HEK293T (cell line): ENCODE measurements around the gene C9.
"Not testable (repeated sequence)": the region's sequence is repeated elsewhere in the genome, so short reads cannot be mapped to it uniquely, and the experiment has no call there.

Source experiments
- CTCF ChIA-PET: fragments of 350-600 bp; formaldehyde crosslinking; extraction: SDS; loops from one replicate; lab custom pipeline; 2021; ENCODE audit warnings: antibody characterized with exemption, inconsistent platforms; lab: Yijun Ruan, JAX
- POLR2A ChIA-PET: fragments of 350-600 bp; formaldehyde crosslinking; extraction: SDS; loops from one replicate; lab custom pipeline; 2020; ENCODE audit warnings: antibody characterized with exemption, inconsistent platforms; lab: Yijun Ruan, JAX
- DNase-seq: peaks from one replicate; pipeline ENCODE4 v3.0.0; 2012; ENCODE audit warnings: mixed read lengths; ENCODE audit errors: extremely low spot score
- ARNT ChIP-seq: fragments of 450-650 bp; IDR thresholded peaks from 2 replicates; pipeline ENCODE4 v1.6.1; 2017; ENCODE audit warnings: mild to moderate bottlenecking
- BHLHE40 ChIP-seq: fragments of 450-650 bp; IDR thresholded peaks from 2 replicates; pipeline ENCODE4 v1.6.1; 2016; ENCODE audit warnings: mild to moderate bottlenecking, moderate library complexity, borderline replicate concordance
- CTBP1 ChIP-seq: fragments of 450-650 bp; IDR thresholded peaks from 2 replicates; pipeline ENCODE4 v1.6.1; 2016; ENCODE audit warnings: borderline replicate concordance
- ELF4 ChIP-seq: fragments of 450-650 bp; IDR thresholded peaks from 2 replicates; pipeline ENCODE4 v1.6.1; 2017; ENCODE audit warnings: antibody characterized with exemption
- FOXA1 ChIP-seq: fragments of 450-650 bp; IDR thresholded peaks from 2 replicates; pipeline ENCODE4 v1.6.1; 2016; ENCODE audit warnings: mild to moderate bottlenecking
- FOXK2 ChIP-seq: fragments of 450-650 bp; IDR thresholded peaks from 2 replicates; pipeline ENCODE4 v1.6.1; 2016; ENCODE audit warnings: mild to moderate bottlenecking
- FOXM1 ChIP-seq: fragments of 450-650 bp; IDR thresholded peaks from 2 replicates; pipeline ENCODE4 v1.6.1; 2017; ENCODE audit warnings: mild to moderate bottlenecking, borderline replicate concordance
- HDGF ChIP-seq: fragments of 450-650 bp; IDR thresholded peaks from 2 replicates; pipeline ENCODE4 v1.6.1; 2017; ENCODE audit warnings: antibody characterized with exemption, borderline replicate concordance
- L3MBTL2 ChIP-seq: fragments of 450-650 bp; conservative IDR thresholded peaks from 2 replicates; pipeline ENCODE4 v1.6.1; 2016; ENCODE audit warnings: mild to moderate bottlenecking
- LEF1 ChIP-seq: fragments of 450-650 bp; IDR thresholded peaks from 2 replicates; pipeline ENCODE4 v1.6.1; 2017; ENCODE audit warnings: mild to moderate bottlenecking, borderline replicate concordance
- NFRKB ChIP-seq: fragments of 450-650 bp; IDR thresholded peaks from 2 replicates; pipeline ENCODE4 v1.6.1; 2016; ENCODE audit warnings: mild to moderate bottlenecking, moderate library complexity
- PKNOX1 ChIP-seq: fragments of 450-650 bp; IDR thresholded peaks from 2 replicates; pipeline ENCODE4 v1.6.1; 2016
- SP1 ChIP-seq: fragments of 450-650 bp; IDR thresholded peaks from 2 replicates; pipeline ENCODE4 v1.6.1; 2017
- SUZ12 ChIP-seq: fragments of 450-650 bp; IDR thresholded peaks from 2 replicates; pipeline ENCODE4 v1.6.1; 2016; ENCODE audit warnings: mild to moderate bottlenecking
- TARDBP ChIP-seq: fragments of 450-650 bp; IDR thresholded peaks from 2 replicates; pipeline ENCODE4 v1.6.1; 2016
- ZNF384 ChIP-seq: fragments of 450-650 bp; IDR thresholded peaks from 2 replicates; pipeline ENCODE4 v1.6.1; 2016

Gene C9

GRCh38 chr5:39240750-39241149 lies 123.5 kb downstream of the C9 start:
- CTCF ChIA-PET = no interaction called here
- POLR2A ChIA-PET = no interaction called here
- no peak for DNase-seq
- TF ChIP-seq L3MBTL2 (no peak), BHLHE40 (no peak), PKNOX1 (no peak), SUZ12 (no peak), ELF4 (no peak)

GRCh38 chr5:39238366-39239105 lies 125.8 kb downstream of the C9 start:
- DNase-seq = no peak
- ChIA-PET CTCF (no interaction called here), POLR2A (no interaction called here)
- no peak for TF ChIP-seq FOXA1
- no peak for TF ChIP-seq PKNOX1
- no peak for TF ChIP-seq FOXK2
- TF ChIP-seq CTBP1 = no peak
- no peak for TF ChIP-seq NFRKB
- no peak for TF ChIP-seq TARDBP
- TF ChIP-seq LEF1 = no peak
- no peak for TF ChIP-seq ZNF384
- TF ChIP-seq HDGF = no peak
- TF ChIP-seq SP1 = no peak
- TF ChIP-seq ELF4 = no peak
- no peak for TF ChIP-seq FOXM1
- TF ChIP-seq L3MBTL2 = no peak
- TF ChIP-seq BHLHE40 = no peak
- TF ChIP-seq SUZ12 = no peak
- TF ChIP-seq ARNT = no peak

- no peak for DNase-seq
- POLR2A ChIA-PET = no interaction called here
- TF ChIP-seq FOXK2 (no peak), NFRKB (no peak), SP1 (no peak), HDGF (no peak), PKNOX1 (no peak), FOXM1 (no peak), LEF1 (no peak), ZNF384 (no peak), SUZ12 (no peak)
- CTCF ChIA-PET = no interaction called here
Observed at GRCh38 chr5:39236718-39237117, 127.6 kb downstream of the C9 start.

- no peak for TF ChIP-seq TARDBP
- TF ChIP-seq L3MBTL2 = no peak
- no peak for TF ChIP-seq FOXK2
- TF ChIP-seq NFRKB = no peak
Observed at GRCh38 chr5:39235648-39236047, 128.6 kb downstream of the C9 start.

GRCh38 chr5:39234494-39234893 lies 129.8 kb downstream of the C9 start:
- DNase-seq, POLR2A ChIA-PET, CTCF ChIA-PET: not testable (repeated sequence)

More at GRCh38 chr5:39235648-39236047, 128.6 kb downstream of the C9 start:
- ChIA-PET CTCF (no interaction called here), POLR2A (no interaction called here)
- no peak for DNase-seq
